Measurements from ENCODE around the gene AFF2.

Gene AFF2

GRCh38 chrX:148804579-148805355 is 304.4 kb downstream of the AFF2 start:
- no peak for DNase-seq
- Histone ChIP-seq H3K4me3 (ENCODE audit: low read depth, low read length) (no peak overlapping the region), H3K27me3 (replicated peaks) (no peaks in the 10 kb centered on the region), H3K36me3 (replicated peaks) (no peaks in the 10 kb centered on the region), H3K27ac (no peak overlapping the region)
- in situ Hi-C loops (cut with HindIII; ENCODE audit: low pct_ligation_motif_present, low sequenced_read_pairs): no loop called here
- no peak for TF ChIP-seq CTCF (IDR thresholded peaks at IDR 0.05; ENCODE audit: low read depth, low read length, missing control alignments)

DNA sequence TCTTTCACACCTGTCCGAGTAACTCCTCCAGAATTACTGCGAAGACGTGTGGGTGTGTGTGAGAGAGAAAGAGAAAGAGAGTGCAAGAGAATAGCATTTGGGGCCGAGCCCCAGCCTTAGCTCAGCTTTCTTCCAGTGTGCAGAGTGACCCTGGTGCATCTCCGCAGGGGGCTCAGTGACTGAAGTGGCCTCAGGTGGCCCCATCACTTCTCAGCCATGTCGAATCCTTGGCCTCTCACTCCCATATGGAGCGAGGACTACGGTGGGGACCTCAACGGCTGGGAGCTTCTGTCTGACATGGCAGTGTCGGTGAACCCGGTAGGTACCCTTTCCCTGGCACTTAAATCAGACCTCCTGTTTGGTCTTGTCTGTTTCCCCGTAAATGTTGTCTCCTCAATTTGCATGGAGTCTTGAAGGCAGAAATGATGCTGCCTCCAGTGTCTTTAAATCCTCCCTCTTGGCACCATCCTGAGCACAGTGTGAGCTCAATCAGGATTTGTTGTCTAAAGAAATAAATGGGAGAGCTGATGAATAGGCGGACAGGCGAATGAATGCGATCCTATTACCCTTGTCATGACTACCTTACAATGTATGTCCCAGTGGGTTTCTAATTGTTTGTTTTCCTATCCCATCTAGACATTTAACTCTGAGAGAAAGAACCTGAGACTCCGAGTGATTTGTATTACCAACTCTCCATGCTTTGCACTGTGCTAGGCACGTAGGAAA is 305.9 kb downstream of the AFF2 start:
- DNase-seq: no peak
- in situ Hi-C loops (cut with HindIII; ENCODE audit: low pct_ligation_motif_present, low sequenced_read_pairs): no loop called here

GRCh38 chrX:148808833-148809232 is 308.4 kb downstream of the AFF2 start:
- Histone ChIP-seq H3K36me3 (replicated peaks) (no peaks in the 10 kb centered on the region), H3K27ac (no peak overlapping the region), H3K27me3 (replicated peaks) (no peaks in the 10 kb centered on the region), H3K4me3 (ENCODE audit: low read depth, low read length) (no peak overlapping the region)
- TF ChIP-seq CTCF (IDR thresholded peaks at IDR 0.05; ENCODE audit: low read depth, low read length, missing control alignments): no peak
- no peak for DNase-seq
- in situ Hi-C loops (cut with HindIII; ENCODE audit: low pct_ligation_motif_present, low sequenced_read_pairs): no loop called here

More for the DNA sequence above, 305.9 kb downstream of the AFF2 start:
- TF ChIP-seq CTCF (IDR thresholded peaks at IDR 0.05; ENCODE audit: low read depth, low read length, missing control alignments): no peak
- no peaks in the 10 kb centered on the region for H3K27me3 ChIP-seq (replicated peaks)
- no peak overlapping the region for H3K4me3 ChIP-seq (ENCODE audit: low read depth, low read length)
- no peak overlapping the region for H3K27ac ChIP-seq
- no peaks in the 10 kb centered on the region for H3K36me3 ChIP-seq (replicated peaks)

GRCh38 chrX:148811236-148811635 is 310.8 kb downstream of the AFF2 start:
- Histone ChIP-seq H3K27ac (no peak overlapping the region), H3K27me3 (replicated peaks) (no peaks in the 10 kb centered on the region), H3K4me3 (ENCODE audit: low read depth, low read length) (no peak overlapping the region), H3K36me3 (replicated peaks) (no peaks in the 10 kb centered on the region)
- peak; percentile 0 for DNase-seq
- no peak for TF ChIP-seq CTCF (IDR thresholded peaks at IDR 0.05; ENCODE audit: low read depth, low read length, missing control alignments)
- in situ Hi-C loops (cut with HindIII; ENCODE audit: low pct_ligation_motif_present, low sequenced_read_pairs): no loop called here

- DNase-seq: no peak
- H3K36me3 ChIP-seq (replicated peaks): no peaks in the 10 kb centered on the region
- no peak for TF ChIP-seq CTCF (IDR thresholded peaks at IDR 0.05; ENCODE audit: low read depth, low read length, missing control alignments)
- in situ Hi-C loops (cut with HindIII; ENCODE audit: low pct_ligation_motif_present, low sequenced_read_pairs): no loop called here
- no peak overlapping the region for H3K27ac ChIP-seq
- H3K27me3 ChIP-seq (replicated peaks): no peaks in the 10 kb centered on the region
- no peak overlapping the region for H3K4me3 ChIP-seq (ENCODE audit: low read depth, low read length)
Observed at GRCh38 chrX:148813422-148813821, 313.0 kb downstream of the AFF2 start.
